ENCODE data around the gene DHRS13.

DNA sequence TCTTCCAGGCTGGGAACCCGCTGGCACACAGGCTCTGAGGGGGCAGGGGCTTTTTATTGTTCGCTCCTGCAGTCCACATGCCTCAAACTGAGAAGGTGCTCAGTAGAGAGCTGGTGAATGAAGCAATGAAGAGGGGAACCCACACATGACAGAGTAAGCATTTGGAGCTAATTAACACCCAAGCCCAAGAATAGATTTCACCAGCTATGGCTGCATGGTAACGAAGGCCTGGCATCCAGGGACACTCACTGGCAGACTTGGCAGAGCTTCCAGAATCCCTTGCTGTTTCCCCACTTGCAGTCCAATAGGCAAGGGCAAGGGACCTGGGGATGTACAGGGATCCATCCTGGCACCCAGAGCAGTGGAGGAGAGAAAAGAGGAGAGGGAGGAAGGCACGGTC lies 17.5 kb downstream of the DHRS13 start:
- no peak for TF ChIP-seq POLR2A (IDR thresholded peaks at IDR 0.05; ENCODE audit: low read depth, low read length)
- TF ChIP-seq EZH2 (IDR thresholded peaks at IDR 0.05; ENCODE audit: borderline replicate concordance, low read depth, low read length, severe bottlenecking) = no peak
- no peak for TF ChIP-seq POLR2AphosphoS5 (IDR thresholded peaks at IDR 0.05; ENCODE audit: insufficient read depth, low read depth, low read length)
- TF ChIP-seq, protein P1, sequence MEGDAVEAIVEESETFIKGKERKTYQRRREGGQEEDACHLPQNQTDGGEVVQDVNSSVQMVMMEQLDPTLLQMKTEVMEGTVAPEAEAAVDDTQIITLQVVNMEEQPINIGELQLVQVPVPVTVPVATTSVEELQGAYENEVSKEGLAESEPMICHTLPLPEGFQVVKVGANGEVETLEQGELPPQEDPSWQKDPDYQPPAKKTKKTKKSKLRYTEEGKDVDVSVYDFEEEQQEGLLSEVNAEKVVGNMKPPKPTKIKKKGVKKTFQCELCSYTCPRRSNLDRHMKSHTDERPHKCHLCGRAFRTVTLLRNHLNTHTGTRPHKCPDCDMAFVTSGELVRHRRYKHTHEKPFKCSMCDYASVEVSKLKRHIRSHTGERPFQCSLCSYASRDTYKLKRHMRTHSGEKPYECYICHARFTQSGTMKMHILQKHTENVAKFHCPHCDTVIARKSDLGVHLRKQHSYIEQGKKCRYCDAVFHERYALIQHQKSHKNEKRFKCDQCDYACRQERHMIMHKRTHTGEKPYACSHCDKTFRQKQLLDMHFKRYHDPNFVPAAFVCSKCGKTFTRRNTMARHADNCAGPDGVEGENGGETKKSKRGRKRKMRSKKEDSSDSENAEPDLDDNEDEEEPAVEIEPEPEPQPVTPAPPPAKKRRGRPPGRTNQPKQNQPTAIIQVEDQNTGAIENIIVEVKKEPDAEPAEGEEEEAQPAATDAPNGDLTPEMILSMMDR (IDR thresholded peaks at IDR 0.05; ENCODE audit: extremely low read depth in 1 of 2, insufficient read depth in 1 of 2, low read depth in 1 of 2, low read length in 2 of 2) = no peak
- TF ChIP-seq FOS (IDR thresholded peaks at IDR 0.05; ENCODE audit: borderline replicate concordance, insufficient read depth, low read length) = no peak
- TF ChIP-seq MAX (IDR thresholded peaks at IDR 0.05; ENCODE audit: insufficient read depth, insufficient read length) = no peak
- TF ChIP-seq MYC (IDR thresholded peaks at IDR 0.05; ENCODE audit: low read depth, low read length) = no peak
- no peak for TF ChIP-seq JUN (IDR thresholded peaks at IDR 0.05; ENCODE audit: borderline replicate concordance, insufficient read depth, insufficient read length, low read depth)

Data from endothelial cell of umbilical vein (primary cell).